ENCODE measurements around the gene CTTNBP2. TPM values are rescaled to one million over a fixed set of nuclear protein-coding genes. Genes with fewer than 3 reads are reported as not detected.

Gene CTTNBP2
- total and polyA plus RNA-seq, 2 donors (not counting 1 experiment from before 2014, with no cell fraction given) = 0.04 to 0.27 TPM

DNA sequence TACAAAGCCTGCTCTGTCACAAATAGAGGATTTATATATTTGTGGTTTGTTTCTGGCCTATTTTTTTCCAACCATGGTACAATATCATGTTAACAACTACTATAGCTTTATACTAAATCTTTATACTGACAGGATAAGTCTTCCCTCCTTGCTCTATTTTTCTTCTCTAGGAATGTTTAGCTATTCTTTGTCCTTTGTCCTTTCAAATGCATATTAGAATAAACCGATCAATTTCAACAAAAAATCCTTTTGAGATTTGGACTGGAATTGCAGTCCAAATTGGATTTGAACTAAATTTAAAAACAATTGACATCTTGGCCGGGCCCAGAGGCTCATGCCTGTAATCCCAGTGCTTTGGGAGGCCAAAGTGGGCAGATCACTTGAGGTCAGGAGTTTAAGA, 39.2 kb upstream of the CTTNBP2 start:
- CTCF ChIA-PET = no interaction called here
- no peaks in the 10 kb centered on the region for H3K79me2 ChIP-seq (ENCODE audit: control insufficient read depth, insufficient read depth, low read length)
- WGBS (ENCODE audit: insufficient coverage) = 80% methylated on average over 1 of the region's 2 CpGs
- no peaks in the 10 kb centered on the region for H4K20me1 ChIP-seq (ENCODE audit: control insufficient read depth, insufficient read depth, low read length, poor library complexity, severe bottlenecking)
- no peak overlapping the region for H3K9ac ChIP-seq (ENCODE audit: low read length)
- H3K27me3 ChIP-seq (replicated peaks in 1 of 4; ENCODE audit: control extremely low read depth in 1 of 4, control insufficient read depth in 3 of 4, insufficient read depth in 4 of 4, low read length in 3 of 4) = no peaks in the 10 kb centered on the region
- Mint-ChIP-seq H3K4me1 (no peaks in the 10 kb centered on the region), H3K9me3 (ENCODE audit: insufficient read depth) (peaks cover 3% of the 10 kb centered on the region), H3K27me3 (no peaks in the 10 kb centered on the region), H3K4me3 (no peak overlapping the region), H3K27ac (no peak overlapping the region)
- DNase-seq (no peak), ATAC-seq (ENCODE audit: low read depth) (no peak)
- POLR2A ChIA-PET = no interaction called here
- intact Hi-C loops (cut with micrococcal nuclease) = no loop called here
- H3K9me3 ChIP-seq (ENCODE audit: control extremely low read depth in 1 of 3, control insufficient read depth in 2 of 3, insufficient read depth in 1 of 3, low read length in 2 of 3) = no peaks in the 10 kb centered on the region
- TF ChIP-seq EZH2 (IDR thresholded peaks at IDR 0.05; ENCODE audit: borderline replicate concordance, insufficient read depth, low read depth, low read length, poor library complexity, severe bottlenecking) = no peak
- TF ChIP-seq, protein P1, sequence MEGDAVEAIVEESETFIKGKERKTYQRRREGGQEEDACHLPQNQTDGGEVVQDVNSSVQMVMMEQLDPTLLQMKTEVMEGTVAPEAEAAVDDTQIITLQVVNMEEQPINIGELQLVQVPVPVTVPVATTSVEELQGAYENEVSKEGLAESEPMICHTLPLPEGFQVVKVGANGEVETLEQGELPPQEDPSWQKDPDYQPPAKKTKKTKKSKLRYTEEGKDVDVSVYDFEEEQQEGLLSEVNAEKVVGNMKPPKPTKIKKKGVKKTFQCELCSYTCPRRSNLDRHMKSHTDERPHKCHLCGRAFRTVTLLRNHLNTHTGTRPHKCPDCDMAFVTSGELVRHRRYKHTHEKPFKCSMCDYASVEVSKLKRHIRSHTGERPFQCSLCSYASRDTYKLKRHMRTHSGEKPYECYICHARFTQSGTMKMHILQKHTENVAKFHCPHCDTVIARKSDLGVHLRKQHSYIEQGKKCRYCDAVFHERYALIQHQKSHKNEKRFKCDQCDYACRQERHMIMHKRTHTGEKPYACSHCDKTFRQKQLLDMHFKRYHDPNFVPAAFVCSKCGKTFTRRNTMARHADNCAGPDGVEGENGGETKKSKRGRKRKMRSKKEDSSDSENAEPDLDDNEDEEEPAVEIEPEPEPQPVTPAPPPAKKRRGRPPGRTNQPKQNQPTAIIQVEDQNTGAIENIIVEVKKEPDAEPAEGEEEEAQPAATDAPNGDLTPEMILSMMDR (IDR thresholded peaks at IDR 0.05) = no peak
- no peaks in the 10 kb centered on the region for H3K4me1 ChIP-seq (ENCODE audit: control insufficient read depth in 2 of 2, insufficient read depth in 2 of 2, low read length in 2 of 2)
- H3K4me3 ChIP-seq (ENCODE audit: control extremely low read depth in 1 of 5, extremely low read depth in 1 of 5, insufficient read depth in 1 of 5, low read depth in 2 of 5, low read length in 4 of 5) = no peak overlapping the region
- H3K36me3 ChIP-seq (replicated peaks in 1 of 2; ENCODE audit: control extremely low read depth in 1 of 2, control insufficient read depth in 1 of 2, extremely low read depth in 1 of 2, insufficient read depth in 2 of 2, low read length in 1 of 2) = no peaks in the 10 kb centered on the region
- H3K27ac ChIP-seq (ENCODE audit: low read length in 2 of 2) = no peak overlapping the region
- no peak overlapping the region for H3K4me2 ChIP-seq (replicated peaks; ENCODE audit: low read depth, low read length, poor library complexity, severe bottlenecking)
- H2AFZ ChIP-seq (ENCODE audit: insufficient read depth, low read depth, low read length, poor library complexity, severe bottlenecking) = no peak overlapping the region

DNA sequence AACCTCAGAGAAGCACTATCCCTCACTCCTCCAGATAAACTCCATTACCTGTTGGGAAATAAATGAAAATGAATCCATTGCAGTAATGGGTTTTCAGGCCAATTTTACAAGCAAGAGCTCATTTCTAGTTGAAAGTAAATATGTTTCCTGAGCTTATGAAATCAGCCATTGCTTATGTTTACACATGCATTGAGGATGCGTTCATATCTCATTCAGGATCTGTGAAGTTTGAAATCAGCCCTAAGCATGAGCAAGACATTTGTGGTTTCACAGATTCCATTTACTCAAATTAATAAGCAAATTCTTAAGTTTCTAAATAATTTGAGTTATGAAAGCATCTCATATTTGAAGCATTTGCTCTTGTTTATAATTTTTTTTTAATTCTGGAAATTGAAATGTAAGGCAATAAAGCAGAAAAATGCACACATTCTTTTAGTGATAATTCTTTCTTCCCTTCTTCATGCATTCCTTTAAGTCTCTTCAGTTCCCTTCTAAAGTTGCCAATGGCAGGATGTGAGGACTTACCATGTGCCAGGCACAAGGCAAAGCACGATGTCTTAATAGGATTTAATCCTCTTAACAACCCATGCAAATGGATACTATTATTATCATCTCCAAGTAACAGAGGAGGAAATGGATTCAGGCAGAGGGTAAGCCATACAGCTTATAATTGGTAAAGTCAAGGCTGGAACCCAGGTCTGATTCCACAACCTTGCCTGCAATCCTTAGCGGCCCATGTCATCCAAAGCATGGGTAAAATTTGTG, 35.0 kb upstream of the CTTNBP2 start:
- no peak for ATAC-seq (ENCODE audit: low read depth)
- H3K4me1 Mint-ChIP-seq = no peaks in the 10 kb centered on the region
- intact Hi-C loops (cut with micrococcal nuclease) = no loop called here
- H3K27me3 Mint-ChIP-seq = no peaks in the 10 kb centered on the region
- Histone ChIP-seq H3K9ac (ENCODE audit: low read length) (no peak overlapping the region), H3K9me3 (ENCODE audit: control extremely low read depth in 1 of 3, control insufficient read depth in 2 of 3, insufficient read depth in 1 of 3, low read length in 2 of 3) (no peaks in the 10 kb centered on the region), H4K20me1 (ENCODE audit: control insufficient read depth, insufficient read depth, low read length, poor library complexity, severe bottlenecking) (no peaks in the 10 kb centered on the region), H3K4me1 (ENCODE audit: control insufficient read depth in 2 of 2, insufficient read depth in 2 of 2, low read length in 2 of 2) (no peaks in the 10 kb centered on the region), H3K4me3 (ENCODE audit: control extremely low read depth in 1 of 5, extremely low read depth in 1 of 5, insufficient read depth in 1 of 5, low read depth in 2 of 5, low read length in 4 of 5) (no peak overlapping the region), H3K79me2 (ENCODE audit: control insufficient read depth, insufficient read depth, low read length) (no peaks in the 10 kb centered on the region), H3K36me3 (replicated peaks in 1 of 2; ENCODE audit: control extremely low read depth in 1 of 2, control insufficient read depth in 1 of 2, extremely low read depth in 1 of 2, insufficient read depth in 2 of 2, low read length in 1 of 2) (no peaks in the 10 kb centered on the region), H3K4me2 (replicated peaks; ENCODE audit: low read depth, low read length, poor library complexity, severe bottlenecking) (no peak overlapping the region), H2AFZ (ENCODE audit: insufficient read depth, low read depth, low read length, poor library complexity, severe bottlenecking) (no peak overlapping the region), H3K27ac (ENCODE audit: low read length in 2 of 2) (no peak overlapping the region), H3K27me3 (replicated peaks in 1 of 4; ENCODE audit: control extremely low read depth in 1 of 4, control insufficient read depth in 3 of 4, insufficient read depth in 4 of 4, low read length in 3 of 4) (no peaks in the 10 kb centered on the region)
- no peak overlapping the region for H3K27ac Mint-ChIP-seq
- H3K9me3 Mint-ChIP-seq (ENCODE audit: insufficient read depth) = no peaks in the 10 kb centered on the region
- POLR2A ChIA-PET = no interaction called here
- WGBS (ENCODE audit: insufficient coverage) = no CpG with 5 or more reads among the region's 3 CpGs
- no peak overlapping the region for H3K4me3 Mint-ChIP-seq
- DNase-seq = no peak
- CTCF ChIA-PET = no interaction called here
- TF ChIP-seq, protein P1 (IDR thresholded peaks at IDR 0.05) = no peak
- no peak for TF ChIP-seq EZH2 (IDR thresholded peaks at IDR 0.05; ENCODE audit: borderline replicate concordance, insufficient read depth, low read depth, low read length, poor library complexity, severe bottlenecking)
